OCI-LY3 (cell line): Measurements from ENCODE around the gene FNBP1.

Experiments
- EZH2phosphoT487 ChIP-seq: fragments of 200-600 bp; shearing (Covaris generic); IDR thresholded peaks from 2 replicates; pipeline ENCODE4 v1.6.1; 2018; ENCODE audit warnings: antibody characterized with exemption, mixed run types, low read depth
- TF ChIP-seq, protein P1 (sequence below): fragments of 200-600, 300-600 bp; sonication (generic); IDR thresholded peaks from 2 replicates; pipeline ENCODE4 v1.5.1; 2014; ENCODE audit warnings: antibody characterized with exemption, low read length, low read depth

- TF ChIP-seq, protein P1, sequence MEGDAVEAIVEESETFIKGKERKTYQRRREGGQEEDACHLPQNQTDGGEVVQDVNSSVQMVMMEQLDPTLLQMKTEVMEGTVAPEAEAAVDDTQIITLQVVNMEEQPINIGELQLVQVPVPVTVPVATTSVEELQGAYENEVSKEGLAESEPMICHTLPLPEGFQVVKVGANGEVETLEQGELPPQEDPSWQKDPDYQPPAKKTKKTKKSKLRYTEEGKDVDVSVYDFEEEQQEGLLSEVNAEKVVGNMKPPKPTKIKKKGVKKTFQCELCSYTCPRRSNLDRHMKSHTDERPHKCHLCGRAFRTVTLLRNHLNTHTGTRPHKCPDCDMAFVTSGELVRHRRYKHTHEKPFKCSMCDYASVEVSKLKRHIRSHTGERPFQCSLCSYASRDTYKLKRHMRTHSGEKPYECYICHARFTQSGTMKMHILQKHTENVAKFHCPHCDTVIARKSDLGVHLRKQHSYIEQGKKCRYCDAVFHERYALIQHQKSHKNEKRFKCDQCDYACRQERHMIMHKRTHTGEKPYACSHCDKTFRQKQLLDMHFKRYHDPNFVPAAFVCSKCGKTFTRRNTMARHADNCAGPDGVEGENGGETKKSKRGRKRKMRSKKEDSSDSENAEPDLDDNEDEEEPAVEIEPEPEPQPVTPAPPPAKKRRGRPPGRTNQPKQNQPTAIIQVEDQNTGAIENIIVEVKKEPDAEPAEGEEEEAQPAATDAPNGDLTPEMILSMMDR, result no peak
- TF ChIP-seq EZH2phosphoT487, result no peak
Measured at GRCh38 chr9:129884220-129885017, 158.6 kb downstream of the FNBP1 start.
